SK-N-SH treated with all-trans-retinoic acid at 6 μM for 48 hours (cell line): ENCODE measurements around the gene CD99.

Source experiments
- ATAC-seq: fragments of 200-7000 bp; cut with Tn5 transposase; 3 replicates; pipeline ENCODE4 v1.9.1; 2020; ENCODE audit warnings: mild to moderate bottlenecking, moderate library complexity
- ARNTL ChIP-seq: fragments of 450-650 bp; formaldehyde crosslinking; IDR thresholded peaks from 2 replicates; pipeline ENCODE4 v1.5.0; 2020; ENCODE audit warnings: low read depth, mild to moderate bottlenecking, moderate library complexity, borderline replicate concordance
- CSDC2 ChIP-seq: fragments of 250-450 bp; sonication (Bioruptor Pico); IDR thresholded peaks from 2 replicates; pipeline ENCODE4 v1.5.0; 2020; ENCODE audit warnings: mild to moderate bottlenecking, moderate library complexity
- ESRRG ChIP-seq: fragments of 250-450 bp; sonication (Bioruptor Pico); IDR thresholded peaks from 2 replicates; pipeline ENCODE4 v1.6.1; 2021; ENCODE audit warnings: mild to moderate bottlenecking
- ISL1 ChIP-seq: fragments of 250-450 bp; sonication (Bioruptor Pico); IDR thresholded peaks from 2 replicates; pipeline ENCODE4 v2.1.2; 2022; ENCODE audit warnings: mild to moderate bottlenecking, moderate library complexity
- OSR1 ChIP-seq: fragments of 250-450 bp; sonication (Bioruptor Pico); IDR thresholded peaks from 2 replicates; pipeline ENCODE4 v1.8.0; 2022; ENCODE audit warnings: moderate library complexity, mild to moderate bottlenecking, inconsistent platforms
- RARB ChIP-seq: fragments of 250-450 bp; sonication (Bioruptor Pico); IDR thresholded peaks from 2 replicates; pipeline ENCODE4 v1.8.0; 2021; ENCODE audit warnings: mild to moderate bottlenecking, moderate library complexity
- SNAI2 ChIP-seq: fragments of 250-450 bp; sonication (Bioruptor Pico); IDR thresholded peaks from 2 replicates; pipeline ENCODE4 v1.5.0; 2020; ENCODE audit warnings: mild to moderate bottlenecking, moderate library complexity
- TCF4 ChIP-seq: fragments of 250-450 bp; sonication (Bioruptor Pico); IDR thresholded peaks from 2 replicates; pipeline ENCODE4 v1.8.0; 2021; ENCODE audit warnings: mild to moderate bottlenecking, moderate library complexity, borderline replicate concordance
- TOX ChIP-seq: fragments of 250-450 bp; sonication (Bioruptor Pico); IDR thresholded peaks from 2 replicates; pipeline ENCODE4 v1.8.0; 2021; ENCODE audit warnings: mild to moderate bottlenecking, moderate library complexity, borderline replicate concordance
- ZC3H10 ChIP-seq: fragments of 250-450 bp; sonication (Bioruptor Pico); IDR thresholded peaks from 2 replicates; pipeline ENCODE4 v1.5.1; 2021; ENCODE audit warnings: mild to moderate bottlenecking, moderate library complexity
- ZFP3 ChIP-seq: fragments of 250-450 bp; sonication (Bioruptor Pico); IDR thresholded peaks from 2 replicates; pipeline ENCODE4 v1.5.0; 2020; ENCODE audit warnings: mild to moderate bottlenecking, moderate library complexity
- ZFP30 ChIP-seq: fragments of 450-650 bp; formaldehyde crosslinking; IDR thresholded peaks from 2 replicates; pipeline ENCODE4 v1.5.0; 2022; ENCODE audit warnings: mild to moderate bottlenecking, moderate library complexity
- ZNF565 ChIP-seq: fragments of 450-650 bp; formaldehyde crosslinking; conservative IDR thresholded peaks from 2 replicates; pipeline ENCODE4 v1.5.0; 2020; ENCODE audit warnings: low read depth, mild to moderate bottlenecking, moderate library complexity
- ZNF70 ChIP-seq: fragments of 450-650 bp; formaldehyde crosslinking; IDR thresholded peaks from 2 replicates; pipeline ENCODE4 v1.5.0; 2020; ENCODE audit warnings: mild to moderate bottlenecking, moderate library complexity
- ZNF8 ChIP-seq: fragments of 450-650 bp; formaldehyde crosslinking; IDR thresholded peaks from 2 replicates; pipeline ENCODE4 v1.5.0; 2020; ENCODE audit warnings: mild to moderate bottlenecking, moderate library complexity
- TF ChIP-seq, protein P1 (sequence below): fragments of 250-450 bp; sonication (Bioruptor Pico); IDR thresholded peaks from 2 replicates; pipeline ENCODE4 v1.5.1; 2021; ENCODE audit warnings: mild to moderate bottlenecking, moderate library complexity
- TF ChIP-seq, protein P2 (sequence below): fragments of 250-450 bp; sonication (Bioruptor Pico); IDR thresholded peaks from 2 replicates; pipeline ENCODE4 v1.8.0; 2021; ENCODE audit warnings: low read depth, mild to moderate bottlenecking, moderate library complexity, borderline replicate concordance
- TF ChIP-seq, protein P3 (sequence below): fragments of 250-450 bp; sonication (Bioruptor Pico); IDR thresholded peaks from 2 replicates; pipeline ENCODE4 v1.5.0; 2020; ENCODE audit warnings: mild to moderate bottlenecking, moderate library complexity
- TF ChIP-seq, protein P4 (sequence below): fragments of 250-450 bp; sonication (Bioruptor Pico); IDR thresholded peaks from 2 replicates; pipeline ENCODE4 v1.5.1; 2020; ENCODE audit warnings: low read depth, mild to moderate bottlenecking, moderate library complexity

Gene CD99

DNA sequence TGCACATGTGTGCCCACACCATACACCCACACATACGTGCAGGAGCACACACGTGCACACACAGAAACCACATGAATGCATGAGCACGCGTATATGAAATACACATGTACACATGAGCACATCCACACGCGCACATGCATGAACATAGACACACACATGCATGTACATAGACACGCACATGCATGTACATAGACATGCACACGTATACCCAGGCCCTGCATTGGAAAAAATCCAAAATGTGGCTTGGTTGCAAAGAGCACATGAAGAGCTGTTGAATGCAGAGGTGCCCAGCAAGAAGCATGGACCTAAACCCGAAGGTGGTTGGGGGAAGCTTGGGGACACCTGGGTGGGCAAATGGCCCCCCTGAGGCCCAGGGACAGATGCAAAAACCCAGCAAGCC lies 18.5 kb downstream of the CD99 start (continued):
- TF ChIP-seq, protein P1, sequence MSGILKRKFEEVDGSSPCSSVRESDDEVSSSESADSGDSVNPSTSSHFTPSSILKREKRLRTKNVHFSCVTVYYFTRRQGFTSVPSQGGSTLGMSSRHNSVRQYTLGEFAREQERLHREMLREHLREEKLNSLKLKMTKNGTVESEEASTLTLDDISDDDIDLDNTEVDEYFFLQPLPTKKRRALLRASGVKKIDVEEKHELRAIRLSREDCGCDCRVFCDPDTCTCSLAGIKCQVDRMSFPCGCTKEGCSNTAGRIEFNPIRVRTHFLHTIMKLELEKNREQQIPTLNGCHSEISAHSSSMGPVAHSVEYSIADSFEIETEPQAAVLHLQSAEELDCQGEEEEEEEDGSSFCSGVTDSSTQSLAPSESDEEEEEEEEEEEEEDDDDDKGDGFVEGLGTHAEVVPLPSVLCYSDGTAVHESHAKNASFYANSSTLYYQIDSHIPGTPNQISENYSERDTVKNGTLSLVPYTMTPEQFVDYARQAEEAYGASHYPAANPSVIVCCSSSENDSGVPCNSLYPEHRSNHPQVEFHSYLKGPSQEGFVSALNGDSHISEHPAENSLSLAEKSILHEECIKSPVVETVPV (CRISPR knock-in tag) = no peak

DNA sequence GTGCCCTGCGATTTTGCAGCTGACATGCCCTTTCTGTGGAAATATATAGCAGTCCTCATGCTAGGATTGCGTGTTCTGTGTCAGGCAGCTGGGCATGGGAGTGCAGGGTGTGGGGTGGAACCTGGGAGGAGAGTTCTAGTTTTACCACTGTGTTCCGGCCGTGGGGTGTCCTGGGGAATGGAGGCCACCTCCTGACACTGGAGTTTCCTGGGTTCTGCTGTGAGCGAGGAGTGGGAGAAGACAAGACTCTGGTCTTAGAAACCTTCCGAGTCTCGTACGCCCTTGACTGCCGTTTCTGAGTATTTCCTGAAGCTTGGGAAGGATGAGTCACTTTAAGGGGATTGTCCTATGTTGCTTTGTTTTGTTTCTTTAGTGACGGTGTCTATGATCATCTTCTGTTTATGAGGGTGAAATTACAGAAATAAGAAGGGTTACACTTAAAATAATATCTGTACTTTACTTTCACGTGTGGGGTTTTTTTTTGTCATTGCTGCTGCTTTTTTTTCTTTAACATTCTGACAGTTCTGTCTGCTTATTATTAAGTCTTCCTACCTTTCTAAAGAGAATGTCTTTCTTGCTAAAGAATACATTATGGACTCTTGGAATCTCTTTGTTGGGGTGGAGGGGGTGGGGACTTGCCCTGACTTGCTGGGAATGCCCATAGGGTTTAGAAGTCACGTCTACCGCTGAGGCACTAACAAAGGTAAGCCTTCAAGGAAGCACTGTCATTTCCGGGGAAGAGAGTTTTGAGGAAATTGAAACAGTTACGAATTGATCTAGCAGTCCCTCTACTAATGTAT lies 19.1 kb downstream of the CD99 start:
- no peak for TF ChIP-seq TOX (CRISPR knock-in tag)
- TF ChIP-seq, protein P2, sequence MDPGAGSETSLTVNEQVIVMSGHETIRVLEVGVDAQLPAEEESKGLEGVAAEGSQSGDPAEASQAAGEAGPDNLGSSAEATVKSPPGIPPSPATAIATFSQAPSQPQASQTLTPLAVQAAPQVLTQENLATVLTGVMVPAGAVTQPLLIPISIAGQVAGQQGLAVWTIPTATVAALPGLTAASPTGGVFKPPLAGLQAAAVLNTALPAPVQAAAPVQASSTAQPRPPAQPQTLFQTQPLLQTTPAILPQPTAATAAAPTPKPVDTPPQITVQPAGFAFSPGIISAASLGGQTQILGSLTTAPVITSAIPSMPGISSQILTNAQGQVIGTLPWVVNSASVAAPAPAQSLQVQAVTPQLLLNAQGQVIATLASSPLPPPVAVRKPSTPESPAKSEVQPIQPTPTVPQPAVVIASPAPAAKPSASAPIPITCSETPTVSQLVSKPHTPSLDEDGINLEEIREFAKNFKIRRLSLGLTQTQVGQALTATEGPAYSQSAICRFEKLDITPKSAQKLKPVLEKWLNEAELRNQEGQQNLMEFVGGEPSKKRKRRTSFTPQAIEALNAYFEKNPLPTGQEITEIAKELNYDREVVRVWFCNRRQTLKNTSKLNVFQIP (CRISPR knock-in tag) = no peak
- TF ChIP-seq ARNTL (CRISPR knock-in tag) = no peak
- no peak for TF ChIP-seq ZNF565 (CRISPR knock-in tag)
- no peak for TF ChIP-seq ISL1 (CRISPR knock-in tag)
- TF ChIP-seq, protein P3, sequence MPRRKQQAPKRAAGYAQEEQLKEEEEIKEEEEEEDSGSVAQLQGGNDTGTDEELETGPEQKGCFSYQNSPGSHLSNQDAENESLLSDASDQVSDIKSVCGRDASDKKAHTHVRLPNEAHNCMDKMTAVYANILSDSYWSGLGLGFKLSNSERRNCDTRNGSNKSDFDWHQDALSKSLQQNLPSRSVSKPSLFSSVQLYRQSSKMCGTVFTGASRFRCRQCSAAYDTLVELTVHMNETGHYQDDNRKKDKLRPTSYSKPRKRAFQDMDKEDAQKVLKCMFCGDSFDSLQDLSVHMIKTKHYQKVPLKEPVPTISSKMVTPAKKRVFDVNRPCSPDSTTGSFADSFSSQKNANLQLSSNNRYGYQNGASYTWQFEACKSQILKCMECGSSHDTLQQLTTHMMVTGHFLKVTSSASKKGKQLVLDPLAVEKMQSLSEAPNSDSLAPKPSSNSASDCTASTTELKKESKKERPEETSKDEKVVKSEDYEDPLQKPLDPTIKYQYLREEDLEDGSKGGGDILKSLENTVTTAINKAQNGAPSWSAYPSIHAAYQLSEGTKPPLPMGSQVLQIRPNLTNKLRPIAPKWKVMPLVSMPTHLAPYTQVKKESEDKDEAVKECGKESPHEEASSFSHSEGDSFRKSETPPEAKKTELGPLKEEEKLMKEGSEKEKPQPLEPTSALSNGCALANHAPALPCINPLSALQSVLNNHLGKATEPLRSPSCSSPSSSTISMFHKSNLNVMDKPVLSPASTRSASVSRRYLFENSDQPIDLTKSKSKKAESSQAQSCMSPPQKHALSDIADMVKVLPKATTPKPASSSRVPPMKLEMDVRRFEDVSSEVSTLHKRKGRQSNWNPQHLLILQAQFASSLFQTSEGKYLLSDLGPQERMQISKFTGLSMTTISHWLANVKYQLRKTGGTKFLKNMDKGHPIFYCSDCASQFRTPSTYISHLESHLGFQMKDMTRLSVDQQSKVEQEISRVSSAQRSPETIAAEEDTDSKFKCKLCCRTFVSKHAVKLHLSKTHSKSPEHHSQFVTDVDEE (CRISPR knock-in tag) = no peak
- peak; percentile 86 for ATAC-seq

DNA sequence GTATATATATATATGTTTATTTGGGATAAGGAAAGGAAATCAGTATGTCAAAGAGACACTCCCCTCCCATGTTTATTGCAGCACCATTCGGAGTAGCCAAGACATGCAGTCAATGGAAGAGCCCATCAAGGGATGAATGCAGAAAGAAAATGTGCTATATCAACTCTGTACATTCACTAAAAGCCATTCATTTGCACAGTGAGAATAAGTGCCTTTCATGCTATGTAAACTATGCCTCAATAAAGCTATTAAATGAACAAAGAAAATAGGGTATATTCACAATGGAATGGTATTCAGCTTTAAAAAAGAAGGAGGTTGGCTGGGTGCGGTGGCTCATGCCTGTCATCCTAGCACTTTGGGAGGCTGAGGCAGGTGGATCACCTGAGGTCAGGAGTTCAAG lies 20.3 kb downstream of the CD99 start:
- ATAC-seq = no peak
- TF ChIP-seq ZNF565 (CRISPR knock-in tag) (no peak), CSDC2 (CRISPR knock-in tag) (no peak), ZC3H10 (CRISPR knock-in tag) (no peak), ZNF8 (no peak), ZNF70 (no peak), ZFP30 (CRISPR knock-in tag) (no peak), RARB (CRISPR knock-in tag) (no peak), TOX (CRISPR knock-in tag) (no peak), TCF4 (CRISPR knock-in tag) (no peak), SNAI2 (CRISPR knock-in tag) (no peak), ZFP3 (CRISPR knock-in tag) (no peak), OSR1 (CRISPR knock-in tag) (no peak), ARNTL (CRISPR knock-in tag) (no peak), ESRRG (CRISPR knock-in tag) (no peak)
- TF ChIP-seq, protein P4, sequence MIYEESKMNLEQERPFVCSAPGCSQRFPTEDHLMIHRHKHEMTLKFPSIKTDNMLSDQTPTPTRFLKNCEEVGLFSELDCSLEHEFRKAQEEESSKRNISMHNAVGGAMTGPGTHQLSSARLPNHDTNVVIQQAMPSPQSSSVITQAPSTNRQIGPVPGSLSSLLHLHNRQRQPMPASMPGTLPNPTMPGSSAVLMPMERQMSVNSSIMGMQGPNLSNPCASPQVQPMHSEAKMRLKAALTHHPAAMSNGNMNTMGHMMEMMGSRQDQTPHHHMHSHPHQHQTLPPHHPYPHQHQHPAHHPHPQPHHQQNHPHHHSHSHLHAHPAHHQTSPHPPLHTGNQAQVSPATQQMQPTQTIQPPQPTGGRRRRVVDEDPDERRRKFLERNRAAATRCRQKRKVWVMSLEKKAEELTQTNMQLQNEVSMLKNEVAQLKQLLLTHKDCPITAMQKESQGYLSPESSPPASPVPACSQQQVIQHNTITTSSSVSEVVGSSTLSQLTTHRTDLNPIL (CRISPR knock-in tag) = no peak
- TF ChIP-seq, protein P2 (CRISPR knock-in tag) = no peak
- TF ChIP-seq, protein P3 (CRISPR knock-in tag) = no peak
